CMK (cell line): ENCODE results near the gene BTG2.
A peak's percentile ranks its signal among the peaks of the same experiment; 100 is the strongest.

Source experiments
- DNase-seq: peaks from one replicate; pipeline ENCODE4 v3.0.0-alpha.2; 2010; ENCODE audit warnings: low read depth

Gene BTG2

DNA sequence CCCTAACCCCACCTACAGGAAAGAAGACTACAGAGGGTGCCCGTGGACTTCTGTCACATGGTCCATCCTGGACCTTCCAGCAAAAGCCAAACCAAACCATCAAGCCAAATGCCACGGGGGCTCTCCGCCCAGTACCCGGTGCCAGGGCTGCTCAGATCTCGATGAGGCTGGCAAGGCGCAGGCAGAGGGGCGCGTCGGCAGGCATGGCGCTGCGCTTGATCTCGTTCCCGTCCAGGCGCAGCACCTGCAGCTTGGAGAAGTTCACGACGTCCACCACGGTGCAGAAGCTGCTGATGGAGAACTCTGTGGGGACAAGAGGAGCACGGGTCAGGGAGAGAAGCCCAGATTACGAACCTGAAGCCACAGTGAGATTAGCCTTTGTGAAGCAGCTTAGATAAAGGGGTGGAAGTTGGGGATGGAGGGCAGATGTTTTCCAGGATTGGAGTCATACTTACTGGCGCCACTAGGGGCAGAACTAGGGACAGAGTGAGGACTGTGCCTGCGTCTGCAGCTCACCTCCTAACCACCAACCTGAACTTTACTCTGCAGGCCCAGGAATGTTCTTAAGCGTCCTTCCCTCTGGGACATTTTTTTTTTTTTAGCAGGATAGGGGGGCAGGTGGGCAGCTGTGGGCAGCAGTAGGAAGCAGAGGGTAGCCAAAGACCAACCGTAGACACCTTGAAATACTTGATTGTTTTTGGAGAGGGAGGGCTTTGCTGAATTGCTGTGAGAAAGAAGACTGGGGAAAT is 37.0 kb downstream of the BTG2 start:
- DNase-seq = peak; percentile 20

- DNase-seq = no peak
These were observed 38.8 kb downstream of the BTG2 start for GRCh38 chr1:203343956-203344754.

GRCh38 chr1:203346060-203346768 is 40.9 kb downstream of the BTG2 start:
- DNase-seq = peak; percentile 12

DNA sequence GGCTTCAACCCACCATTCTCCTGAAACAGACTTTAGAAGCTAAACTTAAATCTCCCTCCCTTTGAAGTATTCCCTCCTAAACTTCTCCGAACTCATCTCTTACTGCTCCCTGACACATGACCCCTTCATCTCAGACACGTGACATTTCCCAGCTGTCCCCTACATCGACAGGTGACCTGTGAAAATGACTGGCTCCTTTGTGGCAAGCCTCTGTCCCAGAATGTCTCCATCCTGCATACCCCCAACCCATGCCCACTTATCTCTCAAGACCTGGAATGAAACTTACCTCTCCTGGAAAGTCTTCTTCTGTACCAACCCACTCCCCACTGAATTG is 41.4 kb downstream of the BTG2 start:
- no peak for DNase-seq

DNA sequence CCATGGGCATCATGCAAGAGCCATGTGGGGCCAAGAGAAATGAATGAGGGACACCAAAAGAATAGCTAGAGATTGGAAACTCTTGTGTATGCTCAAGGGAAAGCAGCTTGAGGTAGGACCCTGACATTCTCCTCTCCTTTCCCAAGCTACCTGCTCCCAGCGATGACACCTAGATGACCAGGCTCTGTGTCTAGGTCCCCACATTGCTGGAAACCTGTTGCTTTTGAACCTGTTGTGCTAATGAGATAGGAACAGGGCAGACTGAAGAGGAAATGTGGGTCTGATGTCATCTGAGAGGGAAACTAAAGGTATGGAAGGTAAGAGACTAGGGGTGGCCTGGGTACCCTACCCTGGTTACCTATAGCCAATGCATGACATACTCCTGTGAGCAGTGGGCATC is 43.8 kb downstream of the BTG2 start:
- no peak for DNase-seq

- DNase-seq = no peak
These were observed 44.6 kb downstream of the BTG2 start for GRCh38 chr1:203349773-203350524.

GRCh38 chr1:203351037-203351625 is 45.8 kb downstream of the BTG2 start, which contains the start of gene FMOD:
TSS of gene FMOD (minus strand) at chr1:203351122. CDS start at chr1:203348270, 2,852 bp downstream.
- no peak for DNase-seq

- no peak for DNase-seq
These were observed 48.2 kb downstream of the BTG2 start for GRCh38 chr1:203353486-203353885.

GRCh38 chr1:203354246-203354645 is 48.9 kb downstream of the BTG2 start:
- DNase-seq = no peak

- no peak for DNase-seq
These were observed 53.8 kb downstream of the BTG2 start for GRCh38 chr1:203359010-203359571.
